ENCODE measurements around the gene SSX1.
"Not testable (repeated sequence)": the region's sequence is repeated elsewhere in the genome, so short reads cannot be mapped to it uniquely, and the experiment has no call there.

SSX1 gene, protein sequence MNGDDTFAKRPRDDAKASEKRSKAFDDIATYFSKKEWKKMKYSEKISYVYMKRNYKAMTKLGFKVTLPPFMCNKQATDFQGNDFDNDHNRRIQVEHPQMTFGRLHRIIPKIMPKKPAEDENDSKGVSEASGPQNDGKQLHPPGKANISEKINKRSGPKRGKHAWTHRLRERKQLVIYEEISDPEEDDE

DNA sequence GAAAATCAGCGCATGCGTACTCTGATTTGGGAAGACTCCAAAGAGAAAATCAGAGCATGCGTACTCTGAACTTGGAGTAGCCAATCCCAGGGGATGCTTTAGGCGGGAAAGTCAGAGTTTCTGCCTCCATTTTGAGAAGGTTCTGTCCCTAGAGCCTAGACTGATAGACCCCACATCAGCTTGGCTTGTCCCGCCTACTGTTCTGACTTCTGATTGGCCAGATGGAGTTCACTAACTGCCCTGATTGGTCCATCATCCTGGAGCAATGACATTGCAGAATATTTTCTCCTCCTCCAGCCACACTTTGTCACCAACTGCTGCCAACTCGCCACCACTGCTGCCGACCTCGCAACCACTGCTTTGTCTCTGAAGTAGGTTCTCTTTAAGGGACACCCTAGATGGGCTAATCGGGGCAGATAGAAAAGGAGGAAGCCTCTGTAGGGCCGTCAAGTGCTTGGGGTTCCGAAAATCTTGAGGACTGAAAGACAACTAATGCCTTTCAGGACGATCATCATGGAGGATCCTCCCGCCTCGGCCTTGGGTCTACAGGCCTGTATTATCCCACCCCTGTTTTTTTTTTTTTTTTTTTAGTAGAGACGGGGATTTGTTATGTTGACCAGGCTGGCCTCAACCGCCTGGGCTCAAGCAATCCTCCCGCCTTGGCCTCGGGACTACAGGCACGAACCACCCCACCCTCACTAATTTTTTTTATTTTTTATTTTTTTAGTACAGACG lies at the start of gene SSX1:
Gene SSX1 (plus strand): TSS at position 331 of the 735 bp plus-strand sequence. CDS start 1,850 bp downstream, outside the sequence.
- not testable (repeated sequence) for DNase-seq (ENCODE audit: extremely low read depth, low read depth)

- DNase-seq (ENCODE audit: extremely low read depth, low read depth) = not testable (repeated sequence)
Observed at GRCh38 chrX:48214341-48214740, 40.9 kb upstream of the SSX1 start.

GRCh38 chrX:48224196-48224595 lies 31.0 kb upstream of the SSX1 start:
- DNase-seq (ENCODE audit: extremely low read depth, low read depth) = not testable (repeated sequence)

- not testable (repeated sequence) for DNase-seq (ENCODE audit: extremely low read depth, low read depth)
Observed at GRCh38 chrX:48252945-48253344, 2.2 kb upstream of the SSX1 start.

- not testable (repeated sequence) for DNase-seq (ENCODE audit: extremely low read depth, low read depth)
Observed at GRCh38 chrX:48274365-48274764, 19.2 kb downstream of the SSX1 start.

DNA sequence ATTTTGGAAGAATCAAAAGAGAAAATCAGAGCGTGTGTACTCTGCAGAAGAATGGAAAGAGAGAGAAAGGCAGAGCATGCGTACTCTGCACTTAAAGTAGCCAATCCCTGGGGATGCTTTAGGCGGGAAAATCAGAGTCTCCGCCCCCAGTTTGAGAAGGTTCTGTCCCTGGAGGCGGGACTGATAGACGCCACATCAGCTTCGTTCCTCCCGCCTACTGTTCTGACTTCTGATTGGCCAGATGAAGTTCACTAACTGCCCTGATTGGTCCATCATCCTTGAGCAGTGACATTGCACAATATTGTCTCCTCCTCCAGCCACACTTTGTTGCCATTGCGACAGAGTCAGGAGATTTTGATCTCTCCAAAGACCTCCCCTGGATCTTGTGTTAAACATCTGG lies 23.8 kb downstream of the SSX1 start:
- TF ChIP-seq, protein P1, sequence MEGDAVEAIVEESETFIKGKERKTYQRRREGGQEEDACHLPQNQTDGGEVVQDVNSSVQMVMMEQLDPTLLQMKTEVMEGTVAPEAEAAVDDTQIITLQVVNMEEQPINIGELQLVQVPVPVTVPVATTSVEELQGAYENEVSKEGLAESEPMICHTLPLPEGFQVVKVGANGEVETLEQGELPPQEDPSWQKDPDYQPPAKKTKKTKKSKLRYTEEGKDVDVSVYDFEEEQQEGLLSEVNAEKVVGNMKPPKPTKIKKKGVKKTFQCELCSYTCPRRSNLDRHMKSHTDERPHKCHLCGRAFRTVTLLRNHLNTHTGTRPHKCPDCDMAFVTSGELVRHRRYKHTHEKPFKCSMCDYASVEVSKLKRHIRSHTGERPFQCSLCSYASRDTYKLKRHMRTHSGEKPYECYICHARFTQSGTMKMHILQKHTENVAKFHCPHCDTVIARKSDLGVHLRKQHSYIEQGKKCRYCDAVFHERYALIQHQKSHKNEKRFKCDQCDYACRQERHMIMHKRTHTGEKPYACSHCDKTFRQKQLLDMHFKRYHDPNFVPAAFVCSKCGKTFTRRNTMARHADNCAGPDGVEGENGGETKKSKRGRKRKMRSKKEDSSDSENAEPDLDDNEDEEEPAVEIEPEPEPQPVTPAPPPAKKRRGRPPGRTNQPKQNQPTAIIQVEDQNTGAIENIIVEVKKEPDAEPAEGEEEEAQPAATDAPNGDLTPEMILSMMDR (IDR thresholded peaks at IDR 0.05; ENCODE audit: low read depth, low read length) = no peak
- no peak for DNase-seq (ENCODE audit: extremely low read depth, low read depth)

DNA sequence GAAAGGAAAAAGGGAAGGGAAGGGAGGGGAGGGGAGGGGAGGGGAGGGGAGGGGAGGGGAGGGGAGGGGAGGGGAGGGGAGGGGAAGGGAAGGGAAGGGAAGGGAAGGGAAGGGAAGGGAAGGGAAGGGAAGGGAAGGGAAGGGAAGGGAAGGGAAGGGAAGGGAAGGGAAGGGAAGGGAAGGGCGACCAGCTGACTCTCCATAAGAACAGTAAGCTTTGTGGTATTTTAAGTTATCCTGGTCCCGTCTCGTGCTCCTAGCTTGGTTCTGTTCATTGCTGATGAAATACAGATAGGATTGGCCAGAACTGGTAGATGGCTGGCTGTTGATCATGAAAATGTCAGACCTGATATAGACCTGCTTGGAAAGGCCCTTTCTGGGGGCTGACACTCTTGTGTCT lies 25.5 kb downstream of the SSX1 start:
- DNase-seq (ENCODE audit: extremely low read depth, low read depth) = not testable (repeated sequence)

DNA sequence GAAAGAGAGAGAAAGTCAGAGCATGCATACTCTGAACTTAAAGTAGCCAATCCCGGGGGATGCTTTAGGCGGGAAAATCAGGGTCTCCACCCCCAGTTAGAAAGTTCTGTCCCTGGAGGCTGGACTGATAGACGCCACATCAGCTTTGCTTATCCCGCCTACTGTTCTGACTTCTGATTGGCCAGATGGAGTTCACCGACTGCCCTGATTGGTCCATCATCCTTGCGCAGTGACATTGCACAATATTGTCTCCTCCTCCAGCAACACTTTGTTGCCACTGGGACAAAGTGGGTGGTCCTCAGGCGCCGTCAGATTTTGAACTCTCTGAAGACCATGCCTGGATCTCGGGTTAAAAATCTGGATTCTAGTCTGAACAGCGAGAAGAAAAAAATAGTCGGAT lies 51.0 kb downstream of the SSX1 start:
- no peak for DNase-seq (ENCODE audit: extremely low read depth, low read depth)

GRCh38 chrX:48313996-48314395 lies 58.8 kb downstream of the SSX1 start:
- DNase-seq (ENCODE audit: extremely low read depth, low read depth) = not testable (repeated sequence)

More for the DNA sequence above, 51.0 kb downstream of the SSX1 start:
- TF ChIP-seq, protein P1 (IDR thresholded peaks at IDR 0.05; ENCODE audit: low read depth, low read length) = no peak
